ENCODE measurements around the gene MAP3K3.

GRCh38 chr17:63641692-63642448 is 19.7 kb downstream of the MAP3K3 start:
- no peak for TF ChIP-seq GATA3 (IDR thresholded peaks at IDR 0.05; ENCODE audit: low read depth, low read length)
- TF ChIP-seq GATA2 (IDR thresholded peaks at IDR 0.05; ENCODE audit: low read depth, low read length): no peak

All from SH-SY5Y (cell line).